ENCODE measurements around the gene PRRC1.

DNA sequence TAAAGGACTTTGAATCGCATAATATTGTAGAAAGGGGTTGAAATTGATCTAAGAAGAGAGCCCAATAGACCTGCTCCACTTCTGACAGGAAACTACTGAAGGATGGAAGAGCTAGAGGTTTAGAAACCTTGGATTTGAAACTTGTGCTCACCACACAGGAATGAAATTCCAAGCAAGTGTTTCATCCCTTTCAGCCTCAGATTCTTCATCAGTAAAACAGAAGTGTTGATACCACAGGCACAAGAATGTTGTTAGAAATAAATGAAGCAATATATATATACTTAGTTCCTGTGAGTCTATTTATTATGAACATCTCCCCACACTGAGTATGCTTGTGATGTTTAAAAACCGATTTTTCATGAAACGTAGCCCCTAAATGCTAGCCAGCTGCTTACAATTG, 43.8 kb downstream of the PRRC1 start:
- TF ChIP-seq ELF1 (IDR thresholded peaks at IDR 0.05) = no peak
- TF ChIP-seq POLR2AphosphoS5 (IDR thresholded peaks at IDR 0.05; ENCODE audit: low read depth, low read length) = no peak
- no peak for TF ChIP-seq FOSL2 (IDR thresholded peaks at IDR 0.05; ENCODE audit: borderline replicate concordance, low read depth)
- no peak for TF ChIP-seq CTCF (IDR thresholded peaks at IDR 0.05)
- no peak for TF ChIP-seq RXRA (IDR thresholded peaks at IDR 0.05; ENCODE audit: borderline replicate concordance, low read depth)
- 0 out of 2 replicates have a peak, but pooled peaks have one; percentile 7 for TF ChIP-seq TEAD4 (IDR thresholded peaks at IDR 0.05; ENCODE audit: borderline replicate concordance, insufficient read depth)
- TF ChIP-seq, protein P1, sequence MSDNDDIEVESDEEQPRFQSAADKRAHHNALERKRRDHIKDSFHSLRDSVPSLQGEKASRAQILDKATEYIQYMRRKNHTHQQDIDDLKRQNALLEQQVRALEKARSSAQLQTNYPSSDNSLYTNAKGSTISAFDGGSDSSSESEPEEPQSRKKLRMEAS (IDR thresholded peaks at IDR 0.05; ENCODE audit: low read depth) = no peak
- TF ChIP-seq EZH2phosphoT487 (IDR thresholded peaks at IDR 0.05; ENCODE audit: borderline replicate concordance, low read depth) = no peak
- no peak for TF ChIP-seq SMC3 (IDR thresholded peaks at IDR 0.05; ENCODE audit: low read depth, low read length)
- TF ChIP-seq RFX5 (IDR thresholded peaks at IDR 0.05; ENCODE audit: low read length) = no peak
- TF ChIP-seq EP300 (IDR thresholded peaks at IDR 0.05; ENCODE audit: borderline replicate concordance in 1 of 2, low read depth in 1 of 2, low read length in 1 of 2) = no peak
- TF ChIP-seq TCF12 (IDR thresholded peaks at IDR 0.05) = no peak

All from SK-N-SH (cell line).